Activated naive CD8-positive, alpha-beta T cell treated with anti-CD3 and anti-CD28 coated beads, Interleukin-2, amount 10 ng/mL, durations not matched to agents 7 days and 5 days (primary cell): ENCODE measurements around the gene KDM6A. TPM values are rescaled to one million over a fixed set of nuclear protein-coding genes. Genes with fewer than 3 reads are reported as not detected.
"Not testable (repeated sequence)": the region's sequence is repeated elsewhere in the genome, so short reads cannot be mapped to it uniquely, and the experiment has no call there.

Source experiments
- ATAC-seq: fragments of 150-1000 bp; cut with Tn5 transposase; one replicate; pipeline ENCODE4 v1.10.0; 2021; ENCODE audit warnings: low read depth, moderate library complexity
- POLR2A ChIA-PET: fragments of 350-600 bp; sonication (Branson Sonifier 250); formaldehyde crosslinking; loops from one replicate; lab custom pipeline; 2021; ENCODE audit warnings: antibody characterized with exemption; lab: Charles Lee
- DNase-seq: peaks from one replicate; pipeline ENCODE4 v3.0.0; 2021
- H3K27ac Mint-ChIP-seq: one replicate; pipeline ENCODE4 v1.8.0; 2022; ENCODE audit warnings: mild to moderate bottlenecking, mixed read lengths
- H3K27me3 Mint-ChIP-seq: one replicate; pipeline ENCODE4 v1.8.0; 2022; ENCODE audit warnings: mild to moderate bottlenecking, moderate library complexity, mixed read lengths
- H3K36me3 Mint-ChIP-seq: one replicate; pipeline ENCODE4 v1.8.0; 2021; ENCODE audit warnings: mild to moderate bottlenecking, mixed read lengths
- H3K4me1 Mint-ChIP-seq: one replicate; pipeline ENCODE4 v1.8.0; 2021; ENCODE audit warnings: mixed read lengths
- H3K4me3 Mint-ChIP-seq: one replicate; pipeline ENCODE4 v1.8.0; 2022; ENCODE audit warnings: mild to moderate bottlenecking, moderate library complexity, mixed read lengths
- H3K9me3 Mint-ChIP-seq: one replicate; pipeline ENCODE4 v1.8.0; 2021; ENCODE audit warnings: mixed read lengths
- total RNA-seq, 2 experiments: library from RNA; stranded (reverse); gene quantifications; one replicate each; pipeline ENCODE4 v1.2.3, GENCODE V29; 2021

KDM6A gene
- total RNA-seq, 2 experiments from 2014 or later: 31.3 to 37.5 TPM

GRCh38 chrX:44997282-44997812 lies 124.4 kb downstream of the KDM6A start:
- no peak for ATAC-seq
- H3K4me3 Mint-ChIP-seq: peak overlapping the region; percentile 54
- H3K27me3 Mint-ChIP-seq: no peaks in the 10 kb centered on the region
- peaks cover 29% of the 10 kb centered on the region for H3K4me1 Mint-ChIP-seq
- peak overlapping the region; percentile 79 for H3K27ac Mint-ChIP-seq
- DNase-seq: no peak
- POLR2A ChIA-PET: no interaction called here
- no peaks in the 10 kb centered on the region for H3K9me3 Mint-ChIP-seq
- H3K36me3 Mint-ChIP-seq: peaks cover 13% of the 10 kb centered on the region

GRCh38 chrX:44997888-44998287 lies 124.9 kb downstream of the KDM6A start:
- ATAC-seq (no peak), DNase-seq (no peak)
- H3K9me3 Mint-ChIP-seq: no peaks in the 10 kb centered on the region
- H3K4me3 Mint-ChIP-seq: peak overlapping the region; percentile 54
- no peaks in the 10 kb centered on the region for H3K27me3 Mint-ChIP-seq
- peak overlapping the region; percentile 79 for H3K27ac Mint-ChIP-seq
- H3K4me1 Mint-ChIP-seq: peaks cover 29% of the 10 kb centered on the region
- peaks cover 11% of the 10 kb centered on the region for H3K36me3 Mint-ChIP-seq
- POLR2A ChIA-PET: no interaction called here

- H3K36me3 Mint-ChIP-seq, ATAC-seq, H3K27me3 Mint-ChIP-seq, DNase-seq, H3K4me3 Mint-ChIP-seq, POLR2A ChIA-PET, H3K9me3 Mint-ChIP-seq: not testable (repeated sequence)
- Mint-ChIP-seq H3K27ac (peak overlapping the region; percentile 28), H3K4me1 (peaks cover 29% of the 10 kb centered on the region)
These were observed 126.2 kb downstream of the KDM6A start for GRCh38 chrX:44999237-44999636.

GRCh38 chrX:44999872-45000271 lies 126.9 kb downstream of the KDM6A start:
- H3K9me3 Mint-ChIP-seq, H3K4me3 Mint-ChIP-seq, ATAC-seq, H3K36me3 Mint-ChIP-seq, DNase-seq, H3K27ac Mint-ChIP-seq, POLR2A ChIA-PET, H3K27me3 Mint-ChIP-seq: not testable (repeated sequence)
- H3K4me1 Mint-ChIP-seq: peaks cover 29% of the 10 kb centered on the region

DNA sequence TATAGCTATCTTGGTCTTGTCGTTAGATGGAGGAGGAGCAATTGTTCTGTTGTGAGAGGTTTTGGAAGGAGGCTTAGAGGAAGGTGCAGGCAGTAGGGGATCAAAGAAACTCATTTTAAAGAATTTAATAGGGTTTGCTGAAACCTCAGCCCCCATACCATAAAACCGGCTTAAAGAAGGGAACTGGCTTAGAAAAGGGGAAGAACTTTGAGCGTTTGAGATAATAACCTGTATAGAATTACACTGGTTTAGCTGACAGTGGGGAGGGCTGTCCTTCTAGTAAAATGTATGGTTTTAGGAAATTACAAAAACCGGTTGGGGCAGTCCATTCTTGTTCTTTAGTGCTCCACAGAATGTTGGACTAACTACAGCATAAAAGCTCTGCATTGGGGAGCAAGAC lies 128.1 kb downstream of the KDM6A start:
- H3K9me3 Mint-ChIP-seq: peaks cover 2% of the 10 kb centered on the region
- H3K27ac Mint-ChIP-seq: peak overlapping the region; percentile 87
- H3K36me3 Mint-ChIP-seq: peaks cover 12% of the 10 kb centered on the region
- peaks cover 29% of the 10 kb centered on the region for H3K4me1 Mint-ChIP-seq
- H3K27me3 Mint-ChIP-seq: no peaks in the 10 kb centered on the region
- POLR2A ChIA-PET: no interaction called here
- ATAC-seq (no peak), DNase-seq (no peak)
- peak overlapping the region; percentile 81 for H3K4me3 Mint-ChIP-seq

GRCh38 chrX:45003085-45003484 lies 130.1 kb downstream of the KDM6A start:
- peaks cover 19% of the 10 kb centered on the region for H3K36me3 Mint-ChIP-seq
- POLR2A ChIA-PET: no interaction called here
- peaks cover 19% of the 10 kb centered on the region for H3K4me1 Mint-ChIP-seq
- no peak overlapping the region for H3K4me3 Mint-ChIP-seq
- no peaks in the 10 kb centered on the region for H3K27me3 Mint-ChIP-seq
- peaks cover 7% of the 10 kb centered on the region for H3K9me3 Mint-ChIP-seq
- ATAC-seq: no peak
- no peak for DNase-seq
- H3K27ac Mint-ChIP-seq: no peak overlapping the region

GRCh38 chrX:45006002-45006800 lies 133.2 kb downstream of the KDM6A start:
- H3K27ac Mint-ChIP-seq: no peak overlapping the region

GRCh38 chrX:45007598-45007997 lies 134.6 kb downstream of the KDM6A start:
- ATAC-seq (no peak), DNase-seq (no peak)
- no peaks in the 10 kb centered on the region for H3K27me3 Mint-ChIP-seq
- no peak overlapping the region for H3K4me3 Mint-ChIP-seq
- POLR2A ChIA-PET: no interaction called here
- no peak overlapping the region for H3K27ac Mint-ChIP-seq
- H3K9me3 Mint-ChIP-seq: peaks cover 7% of the 10 kb centered on the region
- peaks cover 3% of the 10 kb centered on the region for H3K4me1 Mint-ChIP-seq
- peaks cover 16% of the 10 kb centered on the region for H3K36me3 Mint-ChIP-seq

More at GRCh38 chrX:45006002-45006800, 133.2 kb downstream of the KDM6A start:
- Mint-ChIP-seq H3K36me3 (peaks cover 14% of the 10 kb centered on the region), H3K4me1 (peaks cover 6% of the 10 kb centered on the region), H3K4me3 (no peak overlapping the region), H3K27me3 (no peaks in the 10 kb centered on the region), H3K9me3 (peaks cover 7% of the 10 kb centered on the region)
- DNase-seq (no peak), ATAC-seq (no peak)
- POLR2A ChIA-PET: no interaction called here

- no peak overlapping the region for H3K27ac Mint-ChIP-seq
- H3K4me1 Mint-ChIP-seq: peaks cover 5% of the 10 kb centered on the region
- ATAC-seq: no peak
- POLR2A ChIA-PET: no interaction called here
- no peak overlapping the region for H3K4me3 Mint-ChIP-seq
- peaks cover 14% of the 10 kb centered on the region for H3K36me3 Mint-ChIP-seq
- H3K27me3 Mint-ChIP-seq: no peaks in the 10 kb centered on the region
- peaks cover 7% of the 10 kb centered on the region for H3K9me3 Mint-ChIP-seq
- DNase-seq: no peak
These were observed 136.5 kb downstream of the KDM6A start for GRCh38 chrX:45009371-45010000.

GRCh38 chrX:45011131-45011530 lies 138.1 kb downstream of the KDM6A start:
- H3K9me3 Mint-ChIP-seq: peaks cover 5% of the 10 kb centered on the region
- no peaks in the 10 kb centered on the region for H3K27me3 Mint-ChIP-seq
- H3K4me3 Mint-ChIP-seq: no peak overlapping the region
- no peak overlapping the region for H3K27ac Mint-ChIP-seq
- no peak for DNase-seq
- peaks cover 5% of the 10 kb centered on the region for H3K4me1 Mint-ChIP-seq
- POLR2A ChIA-PET: no interaction called here
- peaks cover 12% of the 10 kb centered on the region for H3K36me3 Mint-ChIP-seq
- no peak for ATAC-seq

- DNase-seq (no peak), ATAC-seq (no peak)
- H3K4me1 Mint-ChIP-seq: peaks cover 2% of the 10 kb centered on the region
- H3K27me3 Mint-ChIP-seq: no peaks in the 10 kb centered on the region
- peaks cover 8% of the 10 kb centered on the region for H3K36me3 Mint-ChIP-seq
- H3K27ac Mint-ChIP-seq: no peak overlapping the region
- POLR2A ChIA-PET: no interaction called here
- peaks cover 2% of the 10 kb centered on the region for H3K9me3 Mint-ChIP-seq
- H3K4me3 Mint-ChIP-seq: no peak overlapping the region
These were observed 138.6 kb downstream of the KDM6A start for GRCh38 chrX:45011597-45011996.

DNA sequence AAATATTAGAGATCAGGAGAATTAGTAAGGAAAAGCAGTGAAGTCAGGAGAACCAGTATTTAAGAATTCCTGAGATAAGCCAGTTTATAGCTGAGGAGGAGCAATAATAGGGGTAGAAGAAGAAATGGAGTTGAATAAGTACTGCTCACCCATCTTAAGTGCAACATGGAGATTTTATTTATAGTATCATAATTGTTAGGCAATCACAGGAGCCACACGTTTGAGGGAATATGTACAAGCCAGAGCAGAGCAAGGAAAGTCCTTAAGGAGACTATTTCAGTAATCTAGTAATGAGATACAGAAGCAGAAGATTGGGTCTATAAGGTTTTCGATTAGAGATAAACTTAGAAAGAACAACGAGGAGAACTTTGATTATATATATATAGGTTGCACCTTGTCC lies 145.0 kb downstream of the KDM6A start:
- Mint-ChIP-seq H3K36me3 (peaks cover 11% of the 10 kb centered on the region), H3K4me3 (no peak overlapping the region)
- no peak for ATAC-seq

DNA sequence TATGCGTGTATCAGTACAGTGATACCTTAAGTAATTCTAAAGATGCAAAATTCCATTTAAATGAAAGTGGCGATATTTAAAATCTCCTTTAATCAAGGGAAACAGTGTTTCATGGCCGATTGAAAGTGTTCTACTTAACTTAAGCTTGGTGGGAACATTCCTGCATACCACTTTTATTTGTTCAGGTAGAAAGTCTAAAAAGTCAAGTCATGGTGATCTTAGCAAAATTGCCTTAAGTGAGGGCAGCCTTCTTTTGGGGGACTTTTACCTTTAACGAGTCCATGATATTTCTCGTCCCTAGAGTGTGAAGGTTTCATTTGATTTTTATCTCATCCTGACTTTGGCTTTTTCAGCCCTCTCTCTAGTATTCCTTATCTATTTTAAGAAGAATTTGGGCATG lies 149.2 kb downstream of the KDM6A start:
- peaks cover 4% of the 10 kb centered on the region for H3K9me3 Mint-ChIP-seq

More for the DNA sequence above, 145.0 kb downstream of the KDM6A start:
- H3K4me1 Mint-ChIP-seq: peaks cover 5% of the 10 kb centered on the region
- H3K9me3 Mint-ChIP-seq: peaks cover 2% of the 10 kb centered on the region
- no peak for DNase-seq
- no peaks in the 10 kb centered on the region for H3K27me3 Mint-ChIP-seq
- H3K27ac Mint-ChIP-seq: no peak overlapping the region
- POLR2A ChIA-PET: no interaction called here

GRCh38 chrX:45024501-45024900 lies 151.5 kb downstream of the KDM6A start:
- H3K27me3 Mint-ChIP-seq: no peaks in the 10 kb centered on the region
- peaks cover 1% of the 10 kb centered on the region for H3K4me1 Mint-ChIP-seq
- DNase-seq (no peak), ATAC-seq (no peak)
- H3K4me3 Mint-ChIP-seq: no peak overlapping the region
- H3K36me3 Mint-ChIP-seq: peaks cover 21% of the 10 kb centered on the region
- no peak overlapping the region for H3K27ac Mint-ChIP-seq
- H3K9me3 Mint-ChIP-seq: peaks cover 2% of the 10 kb centered on the region
- POLR2A ChIA-PET: no interaction called here

More for the DNA sequence above, 149.2 kb downstream of the KDM6A start:
- POLR2A ChIA-PET: no interaction called here
- H3K4me3 Mint-ChIP-seq: no peak overlapping the region
- no peak overlapping the region for H3K27ac Mint-ChIP-seq
- ATAC-seq (no peak), DNase-seq (no peak)
- peaks cover 4% of the 10 kb centered on the region for H3K4me1 Mint-ChIP-seq
- peaks cover 17% of the 10 kb centered on the region for H3K36me3 Mint-ChIP-seq
- no peaks in the 10 kb centered on the region for H3K27me3 Mint-ChIP-seq
